ENCODE data around the gene GIMAP6. TPM values are rescaled to one million over a fixed set of nuclear protein-coding genes. Genes with fewer than 3 reads are reported as not detected.
"Not testable (repeated sequence)": the region's sequence is repeated elsewhere in the genome, so short reads cannot be mapped to it uniquely, and the experiment has no call there.

The GIMAP6 gene
- polyA plus RNA-seq (2011; rRNA removed), result not detected in 2 replicates
- polyA minus RNA-seq (2011; rRNA and poly(A)+ RNA removed), result not detected in 2 replicates

GRCh38 chr7:150631866-150632864, at the start of gene GIMAP6:
TSS of gene GIMAP6 (minus strand) at chr7:150632385. CDS start at chr7:150630142, 2,243 bp downstream.
- CTCF ChIA-PET, result no interaction called here
- no peak for DNase-seq (ENCODE audit: low read depth, low spot score)
- Histone ChIP-seq H3K27me3 (ENCODE audit: control insufficient read depth, insufficient read depth, low read length) (no peaks in the 10 kb centered on the region), H3K4me3 (ENCODE audit: low read depth, low read length) (no peak within 1 kb of the TSS), H3K9me3 (ENCODE audit: control insufficient read depth, insufficient read depth, low read length) (peaks cover 39% of the 10 kb centered on the region), H3K27ac (ENCODE audit: low read depth, low read length) (no peak within 1 kb of the TSS)
- TF ChIP-seq CTCF (IDR thresholded peaks at IDR 0.05; ENCODE audit: low read depth, low read length), result no peak
- POLR2A ChIA-PET, result no interaction called here

GRCh38 chr7:150680364-150680763, 48.2 kb upstream of the GIMAP6 start:
- POLR2A ChIA-PET; DNase-seq (ENCODE audit: low read depth, low spot score); H3K9me3 ChIP-seq (ENCODE audit: control insufficient read depth, insufficient read depth, low read length); H3K27me3 ChIP-seq (ENCODE audit: control insufficient read depth, insufficient read depth, low read length); CTCF ChIA-PET; H3K27ac ChIP-seq (ENCODE audit: low read depth, low read length); H3K4me3 ChIP-seq (ENCODE audit: low read depth, low read length): not testable (repeated sequence)

DNA sequence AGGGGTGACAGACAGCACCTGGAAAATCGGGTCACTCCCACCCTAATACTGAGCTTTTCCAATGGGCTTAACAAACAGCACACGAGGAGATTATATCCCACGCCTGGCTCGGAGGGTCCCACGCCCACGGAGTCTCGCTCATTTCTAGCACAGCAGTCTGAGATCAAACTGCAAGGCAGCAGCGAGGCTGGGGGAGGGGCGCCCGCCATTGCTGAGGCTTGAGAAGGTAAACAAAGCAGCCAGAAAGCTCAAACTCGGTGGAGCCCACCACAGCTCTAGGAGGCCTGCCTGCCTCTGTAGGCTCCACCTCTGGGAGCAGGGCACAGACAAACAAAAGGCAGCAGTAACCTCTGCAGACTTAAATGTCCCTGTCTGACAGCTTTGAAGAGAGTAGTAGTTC, 46.4 kb upstream of the GIMAP6 start:
- H3K27ac ChIP-seq (ENCODE audit: low read depth, low read length); H3K27me3 ChIP-seq (ENCODE audit: control insufficient read depth, insufficient read depth, low read length); POLR2A ChIA-PET; H3K4me3 ChIP-seq (ENCODE audit: low read depth, low read length); CTCF ChIA-PET; DNase-seq (ENCODE audit: low read depth, low spot score); H3K9me3 ChIP-seq (ENCODE audit: control insufficient read depth, insufficient read depth, low read length): not testable (repeated sequence)

DNA sequence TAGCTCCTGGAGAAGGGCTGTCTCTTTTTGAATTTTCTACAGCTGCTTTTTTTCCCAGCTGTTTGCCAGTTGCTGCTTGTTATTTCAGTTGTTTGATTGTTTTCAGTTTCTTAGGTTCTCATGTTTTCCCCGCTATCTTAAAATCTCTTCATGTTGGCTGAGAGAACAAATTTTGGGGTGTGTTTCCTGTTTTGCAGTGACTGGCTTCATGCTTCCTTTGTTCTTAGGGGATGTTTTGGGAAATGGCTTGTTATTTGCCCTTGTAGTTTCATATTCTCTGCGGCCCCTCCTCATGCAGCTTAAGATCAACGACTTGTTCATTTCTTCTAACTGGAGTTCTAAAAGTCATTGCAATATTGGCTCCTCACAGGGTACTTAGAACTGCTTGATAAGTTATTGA, 44.7 kb upstream of the GIMAP6 start:
- H3K27ac ChIP-seq (ENCODE audit: low read depth, low read length); POLR2A ChIA-PET; H3K9me3 ChIP-seq (ENCODE audit: control insufficient read depth, insufficient read depth, low read length); DNase-seq (ENCODE audit: low read depth, low spot score); H3K4me3 ChIP-seq (ENCODE audit: low read depth, low read length); H3K27me3 ChIP-seq (ENCODE audit: control insufficient read depth, insufficient read depth, low read length); CTCF ChIA-PET: not testable (repeated sequence)

DNA sequence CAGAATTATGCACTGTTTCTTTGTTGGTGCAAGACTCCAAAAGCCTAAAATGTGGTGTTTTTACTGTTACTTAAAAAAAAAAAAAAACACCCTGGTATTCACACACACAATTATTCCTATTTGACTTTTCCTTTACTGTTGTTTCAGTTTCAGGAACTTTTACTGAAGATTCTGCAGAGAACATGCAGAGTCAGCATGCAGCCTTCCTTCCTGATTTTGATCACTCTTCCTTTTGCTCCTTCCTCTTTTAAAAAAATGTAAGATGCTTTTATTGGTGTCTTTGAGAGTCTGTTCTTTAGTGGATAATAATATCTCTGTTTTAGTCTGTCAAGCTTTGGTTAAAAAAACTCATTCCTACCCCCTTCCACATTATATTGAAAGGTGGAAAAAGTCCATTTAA, 44.1 kb upstream of the GIMAP6 start:
- POLR2A ChIA-PET, CTCF ChIA-PET: not testable (repeated sequence)

DNA sequence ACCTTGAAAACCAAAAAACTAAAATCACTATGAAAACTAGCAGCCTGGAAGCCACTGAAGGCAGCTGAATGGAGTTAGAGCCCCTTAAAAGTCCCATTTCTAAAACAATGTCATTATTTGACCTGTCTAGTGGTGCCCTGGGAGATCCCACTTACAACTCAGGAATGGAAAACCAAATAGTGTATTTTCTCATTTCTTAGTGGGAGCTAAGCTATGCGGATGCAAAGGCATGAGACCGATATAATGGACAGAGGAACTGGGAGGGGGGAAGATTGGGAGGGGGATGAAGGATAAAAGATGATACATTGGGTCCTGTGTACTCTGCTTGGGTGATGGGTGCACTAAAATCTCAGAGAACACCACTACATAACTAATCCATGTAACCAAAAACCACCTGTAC, 43.5 kb upstream of the GIMAP6 start:
- H3K27ac ChIP-seq (ENCODE audit: low read depth, low read length), result no peak overlapping the region
- no peak for TF ChIP-seq CTCF (IDR thresholded peaks at IDR 0.05; ENCODE audit: low read depth, low read length)
- POLR2A ChIA-PET, result no interaction called here
- CTCF ChIA-PET, result no interaction called here
- H3K27me3 ChIP-seq (ENCODE audit: control insufficient read depth, insufficient read depth, low read length), result no peaks in the 10 kb centered on the region
- H3K9me3 ChIP-seq (ENCODE audit: control insufficient read depth, insufficient read depth, low read length), result no peaks in the 10 kb centered on the region; the same call in 1 of the 2 replicates
- no peak overlapping the region for H3K4me3 ChIP-seq (ENCODE audit: low read depth, low read length)
- no peak for DNase-seq (ENCODE audit: low read depth, low spot score)

More for the DNA sequence above, 44.1 kb upstream of the GIMAP6 start:
- not testable (repeated sequence) for DNase-seq (ENCODE audit: low read depth, low spot score); H3K27ac ChIP-seq (ENCODE audit: low read depth, low read length); H3K9me3 ChIP-seq (ENCODE audit: control insufficient read depth, insufficient read depth, low read length); H3K4me3 ChIP-seq (ENCODE audit: low read depth, low read length); H3K27me3 ChIP-seq (ENCODE audit: control insufficient read depth, insufficient read depth, low read length)

- H3K27me3 ChIP-seq (ENCODE audit: control insufficient read depth, insufficient read depth, low read length); CTCF ChIA-PET; DNase-seq (ENCODE audit: low read depth, low spot score); H3K27ac ChIP-seq (ENCODE audit: low read depth, low read length); H3K9me3 ChIP-seq (ENCODE audit: control insufficient read depth, insufficient read depth, low read length); POLR2A ChIA-PET; H3K4me3 ChIP-seq (ENCODE audit: low read depth, low read length): not testable (repeated sequence)
These were observed 39.8 kb upstream of the GIMAP6 start for GRCh38 chr7:150671798-150672585.

Measured in AG04450 (cell line).